ENCODE measurements around the gene FAHD1. TPM values are rescaled to one million over a fixed set of nuclear protein-coding genes. Genes with fewer than 3 reads are reported as not detected.

Gene FAHD1
- total and polyA plus RNA-seq, 9 of the 15 experiments (the other 6 are each of a cell fraction or from before 2014, with no cell fraction given), result 2.2 to 20.9 (median 10.7) TPM

- TF ChIP-seq FOSL1 (tag; conservative IDR thresholded peaks at IDR 0.05) (no peak), ZNF175 (CRISPR knock-in tag; IDR thresholded peaks at IDR 0.05; ENCODE audit: low read depth) (no peak), HMGXB4 (CRISPR knock-in tag; IDR thresholded peaks at IDR 0.05) (no peak), TBL1XR1 (IDR thresholded peaks at IDR 0.05; ENCODE audit: low read length in 2 of 2) (no peak), GTF2A2 (tag; IDR thresholded peaks at IDR 0.05) (no peak), HDAC3 (IDR thresholded peaks at IDR 0.05; ENCODE audit: borderline replicate concordance, partially characterized antibody) (no peak)
- TF ChIP-seq, protein P1, sequence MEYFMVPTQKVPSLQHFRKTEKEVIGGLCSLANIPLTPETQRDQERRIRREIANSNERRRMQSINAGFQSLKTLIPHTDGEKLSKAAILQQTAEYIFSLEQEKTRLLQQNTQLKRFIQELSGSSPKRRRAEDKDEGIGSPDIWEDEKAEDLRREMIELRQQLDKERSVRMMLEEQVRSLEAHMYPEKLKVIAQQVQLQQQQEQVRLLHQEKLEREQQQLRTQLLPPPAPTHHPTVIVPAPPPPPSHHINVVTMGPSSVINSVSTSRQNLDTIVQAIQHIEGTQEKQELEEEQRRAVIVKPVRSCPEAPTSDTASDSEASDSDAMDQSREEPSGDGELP (CRISPR knock-in tag; IDR thresholded peaks at IDR 0.05; ENCODE audit: borderline replicate concordance), result 0 out of 2 replicates have a peak, but pooled peaks have one; percentile 25
- TF ChIP-seq, protein P2, sequence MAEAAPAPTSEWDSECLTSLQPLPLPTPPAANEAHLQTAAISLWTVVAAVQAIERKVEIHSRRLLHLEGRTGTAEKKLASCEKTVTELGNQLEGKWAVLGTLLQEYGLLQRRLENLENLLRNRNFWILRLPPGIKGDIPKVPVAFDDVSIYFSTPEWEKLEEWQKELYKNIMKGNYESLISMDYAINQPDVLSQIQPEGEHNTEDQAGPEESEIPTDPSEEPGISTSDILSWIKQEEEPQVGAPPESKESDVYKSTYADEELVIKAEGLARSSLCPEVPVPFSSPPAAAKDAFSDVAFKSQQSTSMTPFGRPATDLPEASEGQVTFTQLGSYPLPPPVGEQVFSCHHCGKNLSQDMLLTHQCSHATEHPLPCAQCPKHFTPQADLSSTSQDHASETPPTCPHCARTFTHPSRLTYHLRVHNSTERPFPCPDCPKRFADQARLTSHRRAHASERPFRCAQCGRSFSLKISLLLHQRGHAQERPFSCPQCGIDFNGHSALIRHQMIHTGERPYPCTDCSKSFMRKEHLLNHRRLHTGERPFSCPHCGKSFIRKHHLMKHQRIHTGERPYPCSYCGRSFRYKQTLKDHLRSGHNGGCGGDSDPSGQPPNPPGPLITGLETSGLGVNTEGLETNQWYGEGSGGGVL (CRISPR knock-in tag; IDR thresholded peaks at IDR 0.05), result no peak
- TF ChIP-seq, protein P3, sequence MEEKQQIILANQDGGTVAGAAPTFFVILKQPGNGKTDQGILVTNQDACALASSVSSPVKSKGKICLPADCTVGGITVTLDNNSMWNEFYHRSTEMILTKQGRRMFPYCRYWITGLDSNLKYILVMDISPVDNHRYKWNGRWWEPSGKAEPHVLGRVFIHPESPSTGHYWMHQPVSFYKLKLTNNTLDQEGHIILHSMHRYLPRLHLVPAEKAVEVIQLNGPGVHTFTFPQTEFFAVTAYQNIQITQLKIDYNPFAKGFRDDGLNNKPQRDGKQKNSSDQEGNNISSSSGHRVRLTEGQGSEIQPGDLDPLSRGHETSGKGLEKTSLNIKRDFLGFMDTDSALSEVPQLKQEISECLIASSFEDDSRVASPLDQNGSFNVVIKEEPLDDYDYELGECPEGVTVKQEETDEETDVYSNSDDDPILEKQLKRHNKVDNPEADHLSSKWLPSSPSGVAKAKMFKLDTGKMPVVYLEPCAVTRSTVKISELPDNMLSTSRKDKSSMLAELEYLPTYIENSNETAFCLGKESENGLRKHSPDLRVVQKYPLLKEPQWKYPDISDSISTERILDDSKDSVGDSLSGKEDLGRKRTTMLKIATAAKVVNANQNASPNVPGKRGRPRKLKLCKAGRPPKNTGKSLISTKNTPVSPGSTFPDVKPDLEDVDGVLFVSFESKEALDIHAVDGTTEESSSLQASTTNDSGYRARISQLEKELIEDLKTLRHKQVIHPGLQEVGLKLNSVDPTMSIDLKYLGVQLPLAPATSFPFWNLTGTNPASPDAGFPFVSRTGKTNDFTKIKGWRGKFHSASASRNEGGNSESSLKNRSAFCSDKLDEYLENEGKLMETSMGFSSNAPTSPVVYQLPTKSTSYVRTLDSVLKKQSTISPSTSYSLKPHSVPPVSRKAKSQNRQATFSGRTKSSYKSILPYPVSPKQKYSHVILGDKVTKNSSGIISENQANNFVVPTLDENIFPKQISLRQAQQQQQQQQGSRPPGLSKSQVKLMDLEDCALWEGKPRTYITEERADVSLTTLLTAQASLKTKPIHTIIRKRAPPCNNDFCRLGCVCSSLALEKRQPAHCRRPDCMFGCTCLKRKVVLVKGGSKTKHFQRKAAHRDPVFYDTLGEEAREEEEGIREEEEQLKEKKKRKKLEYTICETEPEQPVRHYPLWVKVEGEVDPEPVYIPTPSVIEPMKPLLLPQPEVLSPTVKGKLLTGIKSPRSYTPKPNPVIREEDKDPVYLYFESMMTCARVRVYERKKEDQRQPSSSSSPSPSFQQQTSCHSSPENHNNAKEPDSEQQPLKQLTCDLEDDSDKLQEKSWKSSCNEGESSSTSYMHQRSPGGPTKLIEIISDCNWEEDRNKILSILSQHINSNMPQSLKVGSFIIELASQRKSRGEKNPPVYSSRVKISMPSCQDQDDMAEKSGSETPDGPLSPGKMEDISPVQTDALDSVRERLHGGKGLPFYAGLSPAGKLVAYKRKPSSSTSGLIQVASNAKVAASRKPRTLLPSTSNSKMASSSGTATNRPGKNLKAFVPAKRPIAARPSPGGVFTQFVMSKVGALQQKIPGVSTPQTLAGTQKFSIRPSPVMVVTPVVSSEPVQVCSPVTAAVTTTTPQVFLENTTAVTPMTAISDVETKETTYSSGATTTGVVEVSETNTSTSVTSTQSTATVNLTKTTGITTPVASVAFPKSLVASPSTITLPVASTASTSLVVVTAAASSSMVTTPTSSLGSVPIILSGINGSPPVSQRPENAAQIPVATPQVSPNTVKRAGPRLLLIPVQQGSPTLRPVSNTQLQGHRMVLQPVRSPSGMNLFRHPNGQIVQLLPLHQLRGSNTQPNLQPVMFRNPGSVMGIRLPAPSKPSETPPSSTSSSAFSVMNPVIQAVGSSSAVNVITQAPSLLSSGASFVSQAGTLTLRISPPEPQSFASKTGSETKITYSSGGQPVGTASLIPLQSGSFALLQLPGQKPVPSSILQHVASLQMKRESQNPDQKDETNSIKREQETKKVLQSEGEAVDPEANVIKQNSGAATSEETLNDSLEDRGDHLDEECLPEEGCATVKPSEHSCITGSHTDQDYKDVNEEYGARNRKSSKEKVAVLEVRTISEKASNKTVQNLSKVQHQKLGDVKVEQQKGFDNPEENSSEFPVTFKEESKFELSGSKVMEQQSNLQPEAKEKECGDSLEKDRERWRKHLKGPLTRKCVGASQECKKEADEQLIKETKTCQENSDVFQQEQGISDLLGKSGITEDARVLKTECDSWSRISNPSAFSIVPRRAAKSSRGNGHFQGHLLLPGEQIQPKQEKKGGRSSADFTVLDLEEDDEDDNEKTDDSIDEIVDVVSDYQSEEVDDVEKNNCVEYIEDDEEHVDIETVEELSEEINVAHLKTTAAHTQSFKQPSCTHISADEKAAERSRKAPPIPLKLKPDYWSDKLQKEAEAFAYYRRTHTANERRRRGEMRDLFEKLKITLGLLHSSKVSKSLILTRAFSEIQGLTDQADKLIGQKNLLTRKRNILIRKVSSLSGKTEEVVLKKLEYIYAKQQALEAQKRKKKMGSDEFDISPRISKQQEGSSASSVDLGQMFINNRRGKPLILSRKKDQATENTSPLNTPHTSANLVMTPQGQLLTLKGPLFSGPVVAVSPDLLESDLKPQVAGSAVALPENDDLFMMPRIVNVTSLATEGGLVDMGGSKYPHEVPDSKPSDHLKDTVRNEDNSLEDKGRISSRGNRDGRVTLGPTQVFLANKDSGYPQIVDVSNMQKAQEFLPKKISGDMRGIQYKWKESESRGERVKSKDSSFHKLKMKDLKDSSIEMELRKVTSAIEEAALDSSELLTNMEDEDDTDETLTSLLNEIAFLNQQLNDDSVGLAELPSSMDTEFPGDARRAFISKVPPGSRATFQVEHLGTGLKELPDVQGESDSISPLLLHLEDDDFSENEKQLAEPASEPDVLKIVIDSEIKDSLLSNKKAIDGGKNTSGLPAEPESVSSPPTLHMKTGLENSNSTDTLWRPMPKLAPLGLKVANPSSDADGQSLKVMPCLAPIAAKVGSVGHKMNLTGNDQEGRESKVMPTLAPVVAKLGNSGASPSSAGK (IDR thresholded peaks at IDR 0.05), result no peak
Measured at GRCh38 chr16:1781758-1782407, 45.1 kb upstream of the FAHD1 start (continued).

Measured in K562 (cell line).